WERI-Rb-1 (cell line): ENCODE results near the gene FIZ1.

Experiments
- DNase-seq: peaks from one replicate; pipeline ENCODE4 v3.0.0-alpha.2; 2020
- H3K27ac ChIP-seq: fragments of 250-450 bp; sonication (Bioruptor Pico); 2 replicates; pipeline ENCODE4 v1.5.1; 2020; ENCODE audit warnings: mild to moderate bottlenecking, moderate library complexity
- H3K27me3 ChIP-seq: fragments of 250-450 bp; sonication (Bioruptor Pico); 2 replicates; pipeline ENCODE4 v1.5.1; 2021; ENCODE audit warnings: mild to moderate bottlenecking, low read depth, moderate library complexity; ENCODE audit not compliant: insufficient read depth, severe bottlenecking
- H3K36me3 ChIP-seq: fragments of 250-450 bp; sonication (Bioruptor Pico); 2 replicates; pipeline ENCODE4 v1.5.1; 2020; ENCODE audit warnings: mild to moderate bottlenecking, moderate library complexity
- H3K4me3 ChIP-seq: 2 replicates; pipeline ENCODE4 v1.5.1; 2011; ENCODE audit warnings: low read depth, mild to moderate bottlenecking, control low read depth, low read length
- H3K9me3 ChIP-seq: fragments of 250-450 bp; sonication (Bioruptor Pico); 2 replicates; pipeline ENCODE4 v1.5.1; 2021; ENCODE audit warnings: mild to moderate bottlenecking, moderate library complexity; ENCODE audit not compliant: severe bottlenecking
- TF ChIP-seq, protein P1 (sequence below): IDR thresholded peaks from 2 replicates; pipeline ENCODE4 v1.5.1; 2011; ENCODE audit warnings: low read depth, mild to moderate bottlenecking, control low read depth, inconsistent platforms, low read length

The FIZ1 gene

DNA sequence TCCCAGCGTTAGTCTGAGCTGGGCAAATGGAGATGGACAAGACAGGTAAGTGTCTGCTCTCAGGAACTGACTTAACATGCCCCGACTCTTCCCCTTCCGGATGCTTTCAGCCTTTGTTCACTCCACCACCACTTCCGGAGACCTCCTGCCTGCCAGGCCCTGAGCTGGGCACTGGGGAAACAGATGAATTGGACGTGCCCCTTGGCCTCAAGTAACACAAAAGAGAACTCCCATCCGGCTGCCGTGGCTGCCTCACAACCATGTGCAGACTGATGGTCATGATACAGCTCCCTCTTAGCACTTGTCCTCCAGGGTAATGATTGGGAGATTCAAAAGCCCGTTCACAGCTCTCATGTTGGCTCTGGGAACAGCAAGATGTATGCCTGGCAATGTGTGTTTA is 18.1 kb upstream of the FIZ1 start:
- TF ChIP-seq, protein P1, sequence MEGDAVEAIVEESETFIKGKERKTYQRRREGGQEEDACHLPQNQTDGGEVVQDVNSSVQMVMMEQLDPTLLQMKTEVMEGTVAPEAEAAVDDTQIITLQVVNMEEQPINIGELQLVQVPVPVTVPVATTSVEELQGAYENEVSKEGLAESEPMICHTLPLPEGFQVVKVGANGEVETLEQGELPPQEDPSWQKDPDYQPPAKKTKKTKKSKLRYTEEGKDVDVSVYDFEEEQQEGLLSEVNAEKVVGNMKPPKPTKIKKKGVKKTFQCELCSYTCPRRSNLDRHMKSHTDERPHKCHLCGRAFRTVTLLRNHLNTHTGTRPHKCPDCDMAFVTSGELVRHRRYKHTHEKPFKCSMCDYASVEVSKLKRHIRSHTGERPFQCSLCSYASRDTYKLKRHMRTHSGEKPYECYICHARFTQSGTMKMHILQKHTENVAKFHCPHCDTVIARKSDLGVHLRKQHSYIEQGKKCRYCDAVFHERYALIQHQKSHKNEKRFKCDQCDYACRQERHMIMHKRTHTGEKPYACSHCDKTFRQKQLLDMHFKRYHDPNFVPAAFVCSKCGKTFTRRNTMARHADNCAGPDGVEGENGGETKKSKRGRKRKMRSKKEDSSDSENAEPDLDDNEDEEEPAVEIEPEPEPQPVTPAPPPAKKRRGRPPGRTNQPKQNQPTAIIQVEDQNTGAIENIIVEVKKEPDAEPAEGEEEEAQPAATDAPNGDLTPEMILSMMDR: no peak
- DNase-seq: no peak
- Histone ChIP-seq H3K27me3 (no peaks in the 10 kb centered on the region), H3K27ac (no peak overlapping the region), H3K36me3 (peaks cover 35% of the 10 kb centered on the region), H3K4me3 (no peak overlapping the region), H3K9me3 (no peaks in the 10 kb centered on the region)

DNA sequence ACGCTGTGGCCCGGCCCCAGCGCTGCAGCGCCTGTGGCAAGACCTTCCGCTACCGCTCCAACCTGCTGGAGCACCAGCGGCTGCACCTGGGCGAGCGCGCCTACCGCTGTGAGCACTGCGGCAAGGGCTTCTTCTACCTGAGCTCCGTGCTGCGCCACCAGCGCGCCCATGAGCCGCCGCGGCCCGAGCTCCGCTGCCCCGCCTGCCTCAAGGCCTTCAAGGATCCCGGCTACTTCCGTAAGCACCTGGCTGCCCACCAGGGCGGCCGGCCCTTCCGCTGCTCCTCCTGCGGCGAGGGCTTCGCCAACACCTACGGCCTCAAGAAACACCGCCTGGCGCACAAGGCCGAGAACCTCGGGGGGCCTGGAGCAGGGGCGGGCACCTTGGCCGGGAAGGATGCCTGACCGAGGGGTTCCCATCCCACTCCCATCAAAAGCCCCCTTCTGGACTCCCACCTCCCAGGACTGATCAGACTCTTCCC is 17.1 kb upstream of the FIZ1 start:
- no peaks in the 10 kb centered on the region for H3K9me3 ChIP-seq
- peaks cover 34% of the 10 kb centered on the region for H3K36me3 ChIP-seq
- TF ChIP-seq, protein P1: no peak
- no peak overlapping the region for H3K27ac ChIP-seq
- no peaks in the 10 kb centered on the region for H3K27me3 ChIP-seq
- DNase-seq: no peak
- H3K4me3 ChIP-seq: no peak overlapping the region

DNA sequence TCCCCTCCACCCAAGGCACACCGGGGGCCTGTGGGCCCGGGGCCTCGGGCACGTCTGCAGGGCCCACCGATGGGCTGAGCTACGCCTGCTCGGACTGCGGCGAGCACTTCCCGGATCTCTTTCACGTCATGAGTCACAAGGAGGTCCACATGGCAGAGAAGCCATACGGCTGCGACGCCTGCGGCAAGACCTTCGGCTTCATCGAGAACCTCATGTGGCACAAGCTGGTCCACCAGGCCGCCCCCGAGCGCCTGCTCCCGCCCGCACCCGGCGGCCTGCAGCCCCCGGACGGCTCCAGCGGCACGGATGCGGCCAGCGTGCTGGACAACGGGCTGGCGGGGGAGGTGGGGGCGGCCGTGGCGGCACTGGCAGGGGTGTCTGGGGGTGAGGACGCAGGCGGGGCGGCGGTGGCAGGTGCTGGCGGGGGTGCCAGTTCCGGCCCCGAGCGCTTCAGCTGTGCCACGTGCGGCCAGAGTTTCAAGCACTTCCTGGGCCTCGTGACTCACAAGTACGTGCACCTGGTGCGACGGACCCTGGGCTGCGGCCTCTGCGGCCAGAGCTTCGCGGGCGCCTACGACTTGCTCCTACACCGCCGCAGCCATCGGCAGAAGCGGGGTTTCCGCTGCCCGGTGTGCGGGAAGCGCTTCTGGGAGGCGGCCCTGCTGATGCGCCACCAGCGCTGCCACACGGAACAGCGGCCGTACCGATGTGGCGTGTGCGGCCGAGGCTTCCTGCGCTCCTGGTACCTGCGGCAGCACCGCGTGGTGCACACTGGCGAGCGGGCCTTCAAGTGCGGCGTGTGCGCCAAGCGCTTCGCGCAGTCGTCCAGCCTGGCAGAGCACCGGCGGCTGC is 16.5 kb upstream of the FIZ1 start:
- TF ChIP-seq, protein P1: no peak
- DNase-seq: no peak
- Histone ChIP-seq H3K4me3 (no peak overlapping the region), H3K27ac (no peak overlapping the region), H3K36me3 (peaks cover 33% of the 10 kb centered on the region), H3K27me3 (no peaks in the 10 kb centered on the region), H3K9me3 (no peaks in the 10 kb centered on the region)

DNA sequence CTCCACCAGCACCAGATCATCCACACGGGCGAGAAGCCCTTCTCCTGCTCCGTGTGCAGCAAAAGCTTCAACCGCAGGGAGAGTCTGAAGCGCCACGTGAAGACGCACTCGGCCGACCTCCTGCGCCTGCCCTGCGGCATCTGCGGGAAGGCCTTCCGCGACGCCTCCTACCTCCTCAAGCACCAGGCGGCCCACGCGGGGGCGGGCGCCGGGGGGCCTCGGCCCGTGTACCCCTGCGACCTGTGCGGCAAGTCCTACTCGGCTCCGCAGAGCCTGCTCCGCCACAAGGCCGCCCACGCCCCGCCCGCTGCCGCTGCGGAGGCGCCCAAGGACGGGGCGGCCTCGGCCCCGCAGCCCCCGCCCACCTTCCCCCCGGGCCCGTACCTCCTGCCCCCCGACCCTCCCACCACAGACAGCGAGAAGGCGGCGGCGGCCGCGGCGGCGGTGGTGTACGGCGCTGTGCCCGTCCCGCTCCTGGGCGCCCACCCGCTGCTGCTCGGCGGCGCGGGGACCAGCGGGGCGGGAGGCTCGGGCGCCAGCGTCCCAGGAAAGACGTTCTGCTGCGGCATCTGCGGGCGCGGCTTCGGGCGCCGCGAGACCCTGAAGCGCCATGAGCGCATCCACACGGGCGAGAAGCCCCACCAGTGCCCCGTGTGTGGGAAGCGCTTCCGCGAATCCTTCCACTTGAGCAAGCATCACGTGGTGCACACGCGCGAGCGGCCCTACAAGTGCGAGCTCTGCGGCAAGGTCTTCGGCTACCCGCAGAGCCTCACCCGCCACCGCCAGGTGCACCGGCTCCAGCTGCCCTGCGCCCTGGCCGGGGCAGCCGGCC is 15.6 kb upstream of the FIZ1 start:
- Histone ChIP-seq H3K9me3 (no peaks in the 10 kb centered on the region), H3K27ac (no peak overlapping the region), H3K36me3 (peaks cover 27% of the 10 kb centered on the region), H3K4me3 (no peak overlapping the region), H3K27me3 (no peaks in the 10 kb centered on the region)
- TF ChIP-seq, protein P1: no peak
- no peak for DNase-seq

DNA sequence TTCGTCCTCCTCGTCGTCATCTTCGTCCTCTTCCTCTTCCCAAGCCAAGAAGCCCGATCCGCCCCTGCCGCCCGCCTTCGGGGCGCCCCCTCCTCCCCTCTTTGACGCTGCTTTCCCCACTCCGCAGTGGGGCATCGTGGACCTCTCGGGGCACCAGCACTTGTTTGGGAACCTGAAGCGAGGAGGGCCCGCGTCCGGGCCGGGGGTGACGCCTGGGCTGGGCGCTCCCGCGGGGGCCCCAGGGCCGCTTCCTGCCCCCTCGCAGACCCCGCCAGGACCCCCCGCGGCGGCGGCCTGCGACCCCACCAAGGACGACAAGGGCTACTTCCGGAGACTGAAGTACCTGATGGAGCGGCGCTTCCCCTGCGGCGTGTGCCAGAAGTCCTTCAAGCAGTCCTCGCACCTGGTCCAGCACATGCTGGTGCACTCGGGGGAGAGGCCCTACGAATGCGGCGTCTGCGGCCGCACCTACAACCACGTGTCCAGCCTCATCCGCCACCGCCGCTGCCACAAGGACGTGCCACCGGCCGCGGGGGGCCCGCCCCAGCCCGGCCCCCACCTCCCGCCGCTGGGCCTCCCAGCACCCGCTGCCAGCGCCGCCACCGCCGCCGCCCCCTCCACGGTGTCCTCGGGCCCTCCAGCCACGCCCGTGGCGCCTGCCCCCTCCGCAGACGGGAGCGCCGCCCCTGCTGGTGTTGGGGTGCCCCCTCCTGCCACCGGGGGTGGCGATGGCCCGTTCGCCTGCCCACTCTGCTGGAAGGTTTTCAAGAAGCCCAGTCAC is 14.8 kb upstream of the FIZ1 start:
- no peak for DNase-seq
- Histone ChIP-seq H3K27me3 (no peaks in the 10 kb centered on the region), H3K4me3 (no peak overlapping the region), H3K27ac (no peak overlapping the region), H3K36me3 (peaks cover 34% of the 10 kb centered on the region), H3K9me3 (no peaks in the 10 kb centered on the region)
- TF ChIP-seq, protein P1: no peak
